Immature natural killer cell (primary cell): ENCODE data around the gene EML4. TPM values are rescaled to one million over a fixed set of nuclear protein-coding genes. Genes with fewer than 3 reads are reported as not detected.
A peak's percentile ranks its signal among the peaks of the same experiment; 100 is the strongest.
"Not testable (repeated sequence)": the region's sequence is repeated elsewhere in the genome, so short reads cannot be mapped to it uniquely, and the experiment has no call there.

Experiments
- DNase-seq, 3 donors: peaks; one replicate each; pipeline ENCODE4 v3.0.0; 2022; ENCODE audit warnings: mixed read lengths in 1 of 3
- H3K27ac Mint-ChIP-seq, 6 donors: one replicate each; pipeline ENCODE4 v1.8.0; 2020; ENCODE audit warnings: mixed read lengths in 6 of 6, mild to moderate bottlenecking in 5 of 6, inconsistent platforms in 4 of 6, moderate library complexity in 3 of 6
- H3K27me3 Mint-ChIP-seq, 3 donors: one replicate each; pipeline ENCODE4 v1.8.0; 2020 to 2021; ENCODE audit warnings: low read depth in 3 of 3, mild to moderate bottlenecking in 3 of 3, mixed read lengths in 3 of 3, moderate library complexity in 3 of 3, inconsistent platforms in 1 of 3
- H3K36me3 Mint-ChIP-seq, 3 donors: one replicate each; pipeline ENCODE4 v1.8.0; 2020; ENCODE audit warnings: mixed read lengths in 3 of 3, inconsistent platforms in 2 of 3, mild to moderate bottlenecking in 2 of 3
- H3K4me1 Mint-ChIP-seq, 2 donors: one replicate each; pipeline ENCODE4 v1.8.0; 2020; ENCODE audit warnings: inconsistent platforms in 2 of 2, mild to moderate bottlenecking in 2 of 2, mixed read lengths in 2 of 2, moderate library complexity in 1 of 2
- H3K4me3 Mint-ChIP-seq, 5 donors: one replicate each; pipeline ENCODE4 v1.8.0; 2020; ENCODE audit warnings: mild to moderate bottlenecking in 5 of 5, mixed read lengths in 5 of 5, inconsistent platforms in 3 of 5, moderate library complexity in 3 of 5
- H3K9me3 Mint-ChIP-seq, 6 donors: one replicate each; pipeline ENCODE4 v1.8.0; 2020; ENCODE audit warnings: mild to moderate bottlenecking in 6 of 6, mixed read lengths in 6 of 6, inconsistent platforms in 4 of 6, moderate library complexity in 3 of 6
- polyA plus RNA-seq, 3 donors: library from polyadenylated mRNA; unstranded; fragments of 300-500 nt; fragmentation: Illumina TruSeq; gene quantifications; one replicate each; pipeline ENCODE4 v1.2.3, GENCODE V29; 2021

EML4 gene
- polyA plus RNA-seq, 3 donors from 2014 or later, result 16.1 to 35.3 (median 28.9) TPM

- H3K4me3 Mint-ChIP-seq, result no peak overlapping the region
- H3K9me3 Mint-ChIP-seq, result no peaks in the 10 kb centered on the region
- peak overlapping the region in 3 of 6 donors; percentile 19 to 55 (median 44) for H3K27ac Mint-ChIP-seq
- H3K27me3 Mint-ChIP-seq, result no peaks in the 10 kb centered on the region
- DNase-seq, result no peak
- peaks cover 0 to 4% of the 10 kb centered on the region in 2 donors for H3K4me1 Mint-ChIP-seq
- H3K36me3 Mint-ChIP-seq, result peaks cover 0 to 14% (median 3%) of the 10 kb centered on the region in 3 donors
Observed at GRCh38 chr2:42327125-42327524, 158.0 kb downstream of the EML4 start.

DNA sequence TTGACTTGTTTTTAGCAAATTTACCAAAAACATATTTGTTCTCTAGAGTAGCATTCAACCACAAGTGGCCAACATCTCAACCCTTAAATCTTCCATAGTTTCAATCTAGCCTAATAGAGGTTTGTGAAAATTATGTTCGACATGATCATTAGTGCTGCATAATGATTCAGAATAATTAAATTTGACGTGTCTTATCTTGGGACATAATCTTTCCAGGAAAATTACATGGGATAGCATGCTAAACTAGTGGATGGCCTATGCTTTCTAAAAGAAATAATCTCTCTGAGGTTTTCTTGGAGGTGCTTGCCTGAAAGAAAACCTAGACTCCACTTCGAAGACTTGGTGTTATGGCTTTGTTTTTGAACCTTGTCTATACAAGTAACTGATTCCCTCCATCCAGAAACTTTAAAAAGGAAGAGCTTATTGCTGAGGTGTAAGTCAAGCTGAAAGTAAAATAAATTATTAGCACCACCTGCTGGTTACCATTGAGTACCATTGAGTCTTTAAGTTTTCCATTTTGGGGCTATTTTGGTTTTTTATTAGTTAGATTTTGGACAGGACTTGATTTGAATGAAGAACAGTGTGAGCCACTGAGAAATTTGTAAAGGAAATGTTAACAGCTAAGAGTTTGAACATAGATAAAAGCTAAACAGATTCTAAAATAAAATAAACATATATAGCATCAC is 159.1 kb downstream of the EML4 start:
- peaks cover 0 to 4% of the 10 kb centered on the region in 2 donors for H3K4me1 Mint-ChIP-seq
- no peaks in the 10 kb centered on the region for H3K27me3 Mint-ChIP-seq
- peak overlapping the region in 5 of 6 donors; percentile 14 to 75 (median 52) for H3K27ac Mint-ChIP-seq
- H3K36me3 Mint-ChIP-seq, result peaks cover 7 to 21% (median 11%) of the 10 kb centered on the region in 3 donors
- H3K9me3 Mint-ChIP-seq, result no peaks in the 10 kb centered on the region
- DNase-seq, result peak; percentile 6 to 34 (median 28)
- no peak overlapping the region for H3K4me3 Mint-ChIP-seq

GRCh38 chr2:42328923-42329322 is 159.8 kb downstream of the EML4 start:
- Mint-ChIP-seq H3K27ac (peak overlapping the region in 1 of 6 donors; percentile 77), H3K4me3 (no peak overlapping the region), H3K9me3 (no peaks in the 10 kb centered on the region), H3K27me3 (no peaks in the 10 kb centered on the region), H3K4me1 (peaks cover 0 to 4% of the 10 kb centered on the region in 2 donors), H3K36me3 (peaks cover 10 to 28% (median 13%) of the 10 kb centered on the region in 3 donors)
- no peak for DNase-seq

DNA sequence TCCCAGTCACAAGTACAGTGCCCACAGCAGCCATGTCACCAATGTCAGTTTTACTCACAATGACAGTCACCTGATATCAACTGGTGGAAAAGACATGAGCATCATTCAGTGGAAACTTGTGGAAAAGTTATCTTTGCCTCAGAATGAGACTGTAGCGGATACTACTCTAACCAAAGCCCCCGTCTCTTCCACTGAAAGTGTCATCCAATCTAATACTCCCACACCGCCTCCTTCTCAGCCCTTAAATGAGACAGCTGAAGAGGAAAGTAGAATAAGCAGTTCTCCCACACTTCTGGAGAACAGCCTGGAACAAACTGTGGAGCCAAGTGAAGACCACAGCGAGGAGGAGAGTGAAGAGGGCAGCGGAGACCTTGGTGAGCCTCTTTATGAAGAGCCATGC is 160.6 kb downstream of the EML4 start:
- H3K9me3 Mint-ChIP-seq, result no peaks in the 10 kb centered on the region
- no peak overlapping the region for H3K4me3 Mint-ChIP-seq
- H3K4me1 Mint-ChIP-seq, result peaks cover 0 to 4% of the 10 kb centered on the region in 2 donors
- no peak overlapping the region for H3K27ac Mint-ChIP-seq
- no peak for DNase-seq
- H3K27me3 Mint-ChIP-seq, result no peaks in the 10 kb centered on the region
- peaks cover 10 to 28% (median 13%) of the 10 kb centered on the region in 3 donors for H3K36me3 Mint-ChIP-seq

GRCh38 chr2:42331569-42332284 is 162.6 kb downstream of the EML4 start:
- H3K4me1 Mint-ChIP-seq, result no peaks in the 10 kb centered on the region
- peaks cover 13 to 41% (median 18%) of the 10 kb centered on the region in 3 donors for H3K36me3 Mint-ChIP-seq
- H3K9me3 Mint-ChIP-seq, result no peaks in the 10 kb centered on the region
- no peak overlapping the region for H3K4me3 Mint-ChIP-seq
- no peaks in the 10 kb centered on the region for H3K27me3 Mint-ChIP-seq
- peak overlapping the region in 2 of 6 donors; percentile 18 to 42 for H3K27ac Mint-ChIP-seq
- no peak for DNase-seq

GRCh38 chr2:42332575-42332974 is 163.4 kb downstream of the EML4 start:
- H3K36me3 Mint-ChIP-seq, result peaks cover 18 to 38% (median 19%) of the 10 kb centered on the region in 3 donors
- DNase-seq, result no peak
- H3K27ac Mint-ChIP-seq, result peak overlapping the region in 1 of 6 donors; percentile 22
- H3K9me3 Mint-ChIP-seq, result no peaks in the 10 kb centered on the region
- no peaks in the 10 kb centered on the region for H3K4me1 Mint-ChIP-seq
- H3K4me3 Mint-ChIP-seq, result no peak overlapping the region
- H3K27me3 Mint-ChIP-seq, result no peaks in the 10 kb centered on the region

- no peak overlapping the region for H3K4me3 Mint-ChIP-seq
- H3K27me3 Mint-ChIP-seq, result no peaks in the 10 kb centered on the region
- peaks cover 18 to 45% (median 24%) of the 10 kb centered on the region in 3 donors for H3K36me3 Mint-ChIP-seq
- H3K9me3 Mint-ChIP-seq, result no peaks in the 10 kb centered on the region
- H3K4me1 Mint-ChIP-seq, result no peaks in the 10 kb centered on the region
- peak overlapping the region in 2 of 6 donors; percentile 19 for H3K27ac Mint-ChIP-seq
- DNase-seq, result no peak
Observed at GRCh38 chr2:42333579-42333978, 164.4 kb downstream of the EML4 start.

DNA sequence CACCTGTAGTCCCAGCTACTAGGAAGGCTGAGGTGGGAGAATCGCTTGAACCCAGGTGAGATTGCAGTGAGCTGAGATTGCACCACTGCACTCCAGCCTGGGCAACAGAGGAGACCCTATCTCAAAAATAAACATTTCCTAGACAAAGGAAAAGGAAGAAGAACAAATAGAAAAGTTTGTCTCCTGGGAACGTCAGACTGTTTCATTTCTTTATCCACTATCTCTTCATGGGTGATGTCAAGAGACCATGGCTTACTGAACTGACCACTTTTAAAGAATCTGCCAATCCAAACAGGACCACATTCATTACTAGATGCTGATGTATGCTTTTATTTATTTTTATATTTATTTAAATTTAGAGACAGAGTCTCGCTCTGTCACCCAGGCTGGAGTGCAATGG is 165.1 kb downstream of the EML4 start:
- no peak for DNase-seq
- H3K27me3 Mint-ChIP-seq, result no peaks in the 10 kb centered on the region
- peaks cover 18 to 48% (median 24%) of the 10 kb centered on the region in 3 donors for H3K36me3 Mint-ChIP-seq
- peak overlapping the region in 1 of 6 donors; percentile 24 for H3K27ac Mint-ChIP-seq
- no peaks in the 10 kb centered on the region for H3K4me1 Mint-ChIP-seq
- H3K4me3 Mint-ChIP-seq, result no peak overlapping the region
- H3K9me3 Mint-ChIP-seq, result no peaks in the 10 kb centered on the region

GRCh38 chr2:42334865-42335264 is 165.7 kb downstream of the EML4 start:
- not testable (repeated sequence) for H3K27ac Mint-ChIP-seq, DNase-seq, H3K4me1 Mint-ChIP-seq, H3K4me3 Mint-ChIP-seq, H3K27me3 Mint-ChIP-seq, H3K9me3 Mint-ChIP-seq
- peaks cover 20 to 42% (median 24%) of the 10 kb centered on the region in 3 donors for H3K36me3 Mint-ChIP-seq

DNA sequence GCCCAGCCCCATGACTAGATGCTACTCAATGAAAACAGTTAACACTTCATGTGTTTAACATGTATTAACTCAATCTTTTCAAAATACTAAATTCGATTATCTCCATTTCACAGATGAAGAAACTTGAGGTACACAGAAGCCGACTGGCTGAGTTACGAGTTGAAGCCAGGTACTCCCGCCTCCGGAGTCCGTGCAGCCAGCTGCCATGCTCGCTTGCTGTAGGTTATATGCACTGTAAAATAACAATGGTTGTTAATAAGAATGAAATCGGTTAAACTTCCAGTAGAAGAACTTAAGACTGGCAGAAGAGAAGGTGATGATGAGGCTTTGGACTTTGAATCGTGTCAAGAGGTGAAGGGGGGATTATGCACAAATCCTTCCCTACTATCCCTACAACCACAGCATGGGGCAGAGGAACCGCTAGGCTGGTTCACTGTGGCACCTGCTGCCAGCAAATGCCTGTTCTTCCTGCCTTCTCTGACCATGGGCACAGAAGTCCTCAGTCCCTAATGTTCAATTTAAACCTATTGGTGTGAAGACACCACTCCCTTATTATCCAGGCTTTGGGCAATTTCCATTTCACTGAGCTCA is 166.5 kb downstream of the EML4 start:
- Mint-ChIP-seq H3K27me3 (no peaks in the 10 kb centered on the region), H3K36me3 (peaks cover 22 to 38% (median 28%) of the 10 kb centered on the region in 3 donors), H3K4me3 (no peak overlapping the region), H3K9me3 (no peaks in the 10 kb centered on the region), H3K4me1 (peaks cover 0 to 2% of the 10 kb centered on the region in 2 donors), H3K27ac (peak overlapping the region in 2 of 6 donors; percentile 47 to 48)
- no peak for DNase-seq

- Mint-ChIP-seq H3K9me3 (no peaks in the 10 kb centered on the region), H3K4me3 (no peak overlapping the region), H3K36me3 (peaks cover 22 to 38% (median 27%) of the 10 kb centered on the region in 3 donors), H3K27me3 (no peaks in the 10 kb centered on the region), H3K27ac (peak overlapping the region in 1 of 6 donors; percentile 47), H3K4me1 (peaks cover 2 to 4% of the 10 kb centered on the region in 2 donors)
- no peak for DNase-seq
Observed at GRCh38 chr2:42336361-42336965, 167.3 kb downstream of the EML4 start.

- peaks cover 9 to 11% of the 10 kb centered on the region in 2 donors for H3K4me1 Mint-ChIP-seq
- H3K36me3 Mint-ChIP-seq, result peaks cover 22 to 38% (median 25%) of the 10 kb centered on the region in 3 donors
- H3K27me3 Mint-ChIP-seq, result no peaks in the 10 kb centered on the region
- H3K9me3 Mint-ChIP-seq, result no peaks in the 10 kb centered on the region
- H3K27ac Mint-ChIP-seq, result peak overlapping the region in 2 of 6 donors; percentile 8 to 12
- no peak overlapping the region for H3K4me3 Mint-ChIP-seq
- DNase-seq, result no peak
Observed at GRCh38 chr2:42337356-42337820, 168.2 kb downstream of the EML4 start.

GRCh38 chr2:42337846-42338566 is 168.9 kb downstream of the EML4 start:
- Mint-ChIP-seq H3K27ac (peak overlapping the region in 1 of 6 donors; percentile 12), H3K4me3 (peak overlapping the region in 1 of 5 donors; percentile 10), H3K27me3 (no peaks in the 10 kb centered on the region), H3K36me3 (peaks cover 18 to 33% (median 20%) of the 10 kb centered on the region in 3 donors), H3K9me3 (no peaks in the 10 kb centered on the region), H3K4me1 (peaks cover 9 to 17% of the 10 kb centered on the region in 2 donors)
- no peak for DNase-seq
